Breast epithelium (tissue), 4 donors: ENCODE data around the gene SFI1. TPM values are rescaled to one million over a fixed set of nuclear protein-coding genes. Genes with fewer than 3 reads are reported as not detected.

Experiments used
- DNase-seq, 2 donors: peaks; one replicate each; pipeline ENCODE4 v3.0.0-alpha.2; 2019; ENCODE audit warnings: low spot score in 2 of 2
- H3K27ac ChIP-seq, 2 donors: fragments of 200-600 bp; sonication (generic) in 1 of 2; one replicate each; pipeline ENCODE4 v1.5.1; 2016 to 2019; ENCODE audit warnings: mild to moderate bottlenecking in 1 of 2
- H3K27me3 ChIP-seq, 2 donors: fragments of 200-600 bp; sonication (generic) in 1 of 2; one replicate each; pipeline versions ENCODE4 v1.5.1 to v1.6.0; 2017 to 2019; ENCODE audit warnings: control low read depth in 1 of 2, mild to moderate bottlenecking in 1 of 2
- H3K36me3 ChIP-seq: fragments of 200-600 bp; one replicate; pipeline ENCODE4 v1.5.1; 2019
- H3K4me1 ChIP-seq, 2 donors: fragments of 200-600 bp; sonication (generic); one replicate each; pipeline ENCODE4 v1.5.1; 2016 to 2019; ENCODE audit warnings: control low read depth in 1 of 2
- H3K4me3 ChIP-seq, 3 donors: fragments of 200-600 bp; sonication (generic); 1 replicate in 2 of 3; 2 replicates in 1 of 3; pipeline ENCODE4 v1.5.1; 2016 to 2019; ENCODE audit warnings: mild to moderate bottlenecking in 3 of 3, moderate library complexity in 2 of 3
- H3K9me3 ChIP-seq, 2 donors: fragments of 200-600 bp; sonication (generic) in 1 of 2; one replicate each; pipeline ENCODE4 v1.5.1; 2016 to 2019; ENCODE audit warnings: control low read depth in 1 of 2
- CTCF ChIP-seq, 3 donors: fragments of 450-650 bp; IDR thresholded peaks; one replicate each; pipeline ENCODE4 v1.5.1; 2016 to 2017; ENCODE audit warnings: antibody characterized with exemption in 3 of 3, mild to moderate bottlenecking in 3 of 3, moderate library complexity in 3 of 3
- POLR2A ChIP-seq: fragments of 450-650 bp; IDR thresholded peaks from one replicate; pipeline ENCODE4 v1.6.1; 2016; ENCODE audit warnings: antibody characterized with exemption, mild to moderate bottlenecking, moderate library complexity
- POLR2AphosphoS5 ChIP-seq, 3 donors: sonication (generic); formaldehyde crosslinking; IDR thresholded peaks; one replicate each; pipeline ENCODE4 v1.6.1; 2017; ENCODE audit warnings: antibody characterized with exemption in 3 of 3
- intact Hi-C: fragments of 100-400 bp; cut with DNase I; formaldehyde crosslinking; loops from one replicate; pipeline ENCODE4 v1.15.1; 2023; ENCODE audit warnings: low total_unique reads
- total RNA-seq, 3 donors: library from RNA; depleted of rRNA; stranded (reverse); fragments of >200 nt; gene quantifications; one replicate each; pipeline ENCODE4 v1.1.0, GENCODE V29; 2016

Gene SFI1
- total RNA-seq, 3 donors from 2014 or later: 17.4 to 62.9 (median 42.1) TPM

GRCh38 chr22:31637891-31638618 is 141.7 kb downstream of the SFI1 start:
- TF ChIP-seq POLR2A (no peak), CTCF (IDR thresholded peaks at IDR 0.05) (no peak), POLR2AphosphoS5 (IDR thresholded peaks at IDR 0.05) (no peak)
- Histone ChIP-seq H3K27ac (peak overlapping the region; percentile 71 to 86), H3K4me1 (peaks cover 0 to 3% of the 10 kb centered on the region in 2 donors), H3K4me3 (peak overlapping the region in 2 of 3 donors; percentile 31 to 37), H3K36me3 (no peaks in the 10 kb centered on the region), H3K9me3 (no peaks in the 10 kb centered on the region), H3K27me3 (no peaks in the 10 kb centered on the region)
- intact Hi-C loops: no loop called here
- DNase-seq: no peak

- no peaks in the 10 kb centered on the region for H3K27me3 ChIP-seq
- H3K36me3 ChIP-seq: no peaks in the 10 kb centered on the region
- no peaks in the 10 kb centered on the region for H3K9me3 ChIP-seq
- peak in 1 of 2 donors; percentile 59 for DNase-seq
- peak in 1 of 3 donors; percentile 17 for TF ChIP-seq POLR2AphosphoS5 (IDR thresholded peaks at IDR 0.05)
- TF ChIP-seq POLR2A: no peak
- TF ChIP-seq CTCF (IDR thresholded peaks at IDR 0.05): no peak
- no peaks in the 10 kb centered on the region for H3K4me1 ChIP-seq
- intact Hi-C loops: no loop called here
- no peak overlapping the region for H3K4me3 ChIP-seq
- H3K27ac ChIP-seq: peak overlapping the region in 1 of 2 donors; percentile 12
Observed at GRCh38 chr22:31639436-31640039, 143.2 kb downstream of the SFI1 start.

- no peak for TF ChIP-seq POLR2AphosphoS5 (IDR thresholded peaks at IDR 0.05)
- TF ChIP-seq POLR2A: no peak
- no peak for TF ChIP-seq CTCF (IDR thresholded peaks at IDR 0.05)
- Histone ChIP-seq H3K27me3 (no peaks in the 10 kb centered on the region), H3K27ac (no peak overlapping the region), H3K9me3 (no peaks in the 10 kb centered on the region), H3K36me3 (peaks cover 4% of the 10 kb centered on the region), H3K4me3 (no peak overlapping the region), H3K4me1 (no peaks in the 10 kb centered on the region)
- no peak for DNase-seq
- intact Hi-C loops: no loop called here
Observed at GRCh38 chr22:31646186-31647019, 150.1 kb downstream of the SFI1 start.

- TF ChIP-seq CTCF (IDR thresholded peaks at IDR 0.05) (no peak), POLR2A (no peak), POLR2AphosphoS5 (IDR thresholded peaks at IDR 0.05) (no peak)
- H3K36me3 ChIP-seq: peaks cover 4% of the 10 kb centered on the region
- DNase-seq: no peak
- intact Hi-C loops: no loop called here
- no peaks in the 10 kb centered on the region for H3K4me1 ChIP-seq
- no peaks in the 10 kb centered on the region for H3K27me3 ChIP-seq
- no peaks in the 10 kb centered on the region for H3K9me3 ChIP-seq
- peak overlapping the region in 1 of 2 donors; percentile 26 for H3K27ac ChIP-seq
- no peak overlapping the region for H3K4me3 ChIP-seq
Observed at GRCh38 chr22:31647066-31647465, 150.7 kb downstream of the SFI1 start.
